ENCODE measurements around the gene SAMD4A.

DNA sequence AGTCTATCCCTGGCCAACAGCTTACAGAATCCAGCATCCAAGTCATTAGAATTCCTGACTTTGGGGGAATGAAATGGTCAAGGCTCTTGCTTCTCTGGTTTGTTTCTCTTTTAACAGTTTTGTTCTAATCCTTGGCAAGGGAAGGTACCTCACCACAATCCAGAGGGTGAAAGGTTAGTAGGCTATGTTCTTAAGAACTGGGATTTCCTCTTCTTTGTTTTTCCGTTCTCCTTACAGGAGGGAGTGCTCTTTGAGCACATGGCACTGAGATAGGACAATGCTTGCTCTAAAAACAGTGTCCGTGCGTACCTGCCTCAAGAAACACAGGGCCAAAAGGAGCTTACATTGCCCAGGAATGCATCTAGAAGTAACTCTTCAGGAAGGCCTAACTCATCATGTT lies 179.1 kb downstream of the SAMD4A start:
- no peak for TF ChIP-seq EZH2 (IDR thresholded peaks at IDR 0.05; ENCODE audit: insufficient read depth, poor library complexity, severe bottlenecking)
- TF ChIP-seq EZH2phosphoT487 (IDR thresholded peaks at IDR 0.05; ENCODE audit: insufficient read depth, low read depth): no peak
